ENCODE results near the gene P2RY4.
"Not testable (repeated sequence)": the region's sequence is repeated elsewhere in the genome, so short reads cannot be mapped to it uniquely, and the experiment has no call there.

The P2RY4 gene

GRCh38 chrX:70244881-70245280 is 15.1 kb downstream of the P2RY4 start:
- no peak overlapping the region for H3K4me3 ChIP-seq (ENCODE audit: low read depth, low read length)

- H3K4me3 ChIP-seq (ENCODE audit: low read depth, low read length): not testable (repeated sequence)
Observed at GRCh38 chrX:70243601-70244000, 16.4 kb downstream of the P2RY4 start.

GRCh38 chrX:70241501-70241900 is 18.5 kb downstream of the P2RY4 start:
- no peak overlapping the region for H3K4me3 ChIP-seq (ENCODE audit: low read depth, low read length)

GRCh38 chrX:70240751-70241150 is 19.3 kb downstream of the P2RY4 start:
- no peak overlapping the region for H3K4me3 ChIP-seq (ENCODE audit: low read depth, low read length)

- H3K4me3 ChIP-seq (ENCODE audit: low read depth, low read length): no peak within 1 kb of the TSS
Observed at GRCh38 chrX:70234355-70234754, 25.6 kb downstream of the P2RY4 start, which contains the start of gene AWAT1. Gene AWAT1 (plus strand): TSS chrX:70234655. CDS start chrX:70234696, 41 bp downstream.

- no peak overlapping the region for H3K4me3 ChIP-seq (ENCODE audit: low read depth, low read length)
Observed at GRCh38 chrX:70231666-70232065, 28.3 kb downstream of the P2RY4 start.

GRCh38 chrX:70226687-70227086 is 33.3 kb downstream of the P2RY4 start:
- H3K4me3 ChIP-seq (ENCODE audit: low read depth, low read length): no peak overlapping the region

- no peak overlapping the region for H3K4me3 ChIP-seq (ENCODE audit: low read depth, low read length)
Observed at GRCh38 chrX:70226048-70226447, 34.0 kb downstream of the P2RY4 start.

GRCh38 chrX:70219938-70220764 is 39.9 kb downstream of the P2RY4 start:
- no peak overlapping the region for H3K4me3 ChIP-seq (ENCODE audit: low read depth, low read length)

GRCh38 chrX:70209570-70209969 is 50.4 kb downstream of the P2RY4 start:
- not testable (repeated sequence) for H3K4me3 ChIP-seq (ENCODE audit: low read depth, low read length)

- H3K4me3 ChIP-seq (ENCODE audit: low read depth, low read length): no peak overlapping the region
Observed at GRCh38 chrX:70208479-70208878, 51.5 kb downstream of the P2RY4 start.

All from iPS-11a (cell line).